ES-I3 (cell line): ENCODE data around the gene LRTM2.
"Not testable (repeated sequence)": the region's sequence is repeated elsewhere in the genome, so short reads cannot be mapped to it uniquely, and the experiment has no call there.

Source experiments
- H3K36me3 ChIP-seq: 2 replicates; pipeline ENCODE4 v1.6.1; 2013; ENCODE audit warnings: mild to moderate bottlenecking, low read length, control low read depth, moderate library complexity; ENCODE audit not compliant: insufficient read depth
- H3K4me1 ChIP-seq: 2 replicates; pipeline ENCODE4 v1.6.1; 2013; ENCODE audit warnings: mild to moderate bottlenecking, control low read depth, low read length; ENCODE audit not compliant: insufficient read depth
- H3K9ac ChIP-seq: 2 replicates; pipeline ENCODE4 v1.6.1; 2013; ENCODE audit warnings: low read depth, mild to moderate bottlenecking, low read length, moderate library complexity
- H3K9me3 ChIP-seq: 2 replicates; pipeline ENCODE4 v1.6.1; 2013; ENCODE audit warnings: mild to moderate bottlenecking, low read length, moderate library complexity; ENCODE audit not compliant: control insufficient read depth, insufficient read depth

LRTM2 gene

GRCh38 chr12:1812650-1813302, 7.6 kb upstream of the LRTM2 start:
- no peak overlapping the region for H3K9ac ChIP-seq
- no peaks in the 10 kb centered on the region for H3K4me1 ChIP-seq
- H3K9me3 ChIP-seq, result no peaks in the 10 kb centered on the region; the same call in 1 of the 2 replicates
- H3K36me3 ChIP-seq, result no peaks in the 10 kb centered on the region

- no peaks in the 10 kb centered on the region for H3K36me3 ChIP-seq
- no peak overlapping the region for H3K9ac ChIP-seq
- no peaks in the 10 kb centered on the region for H3K4me1 ChIP-seq
- no peaks in the 10 kb centered on the region; the same call in 1 of the 2 replicates for H3K9me3 ChIP-seq
These were observed 6.1 kb upstream of the LRTM2 start for GRCh38 chr12:1814266-1814665.

GRCh38 chr12:1815108-1815507, 5.3 kb upstream of the LRTM2 start:
- Histone ChIP-seq H3K4me1 (no peaks in the 10 kb centered on the region), H3K9me3 (no peaks in the 10 kb centered on the region; the same call in 1 of the 2 replicates), H3K36me3 (no peaks in the 10 kb centered on the region), H3K9ac (no peak overlapping the region)

GRCh38 chr12:1815814-1816729, 4.3 kb upstream of the LRTM2 start:
- Histone ChIP-seq H3K36me3 (no peaks in the 10 kb centered on the region), H3K9me3 (no peaks in the 10 kb centered on the region; the same call in 1 of the 2 replicates), H3K4me1 (no peaks in the 10 kb centered on the region), H3K9ac (no peak overlapping the region)

- Histone ChIP-seq H3K36me3 (no peaks in the 10 kb centered on the region), H3K9me3 (no peaks in the 10 kb centered on the region; the same call in 1 of the 2 replicates), H3K9ac (no peak overlapping the region), H3K4me1 (no peaks in the 10 kb centered on the region)
These were observed 3.5 kb upstream of the LRTM2 start for GRCh38 chr12:1816730-1817348.

- H3K36me3 ChIP-seq, H3K9ac ChIP-seq, H3K9me3 ChIP-seq, H3K4me1 ChIP-seq: not testable (repeated sequence)
These were observed 2.4 kb upstream of the LRTM2 start for GRCh38 chr12:1817928-1818327.

GRCh38 chr12:1819050-1819449, 1.3 kb upstream of the LRTM2 start:
- no peaks in the 10 kb centered on the region for H3K4me1 ChIP-seq
- H3K9me3 ChIP-seq, result no peaks in the 10 kb centered on the region; the same call in 1 of the 2 replicates
- no peaks in the 10 kb centered on the region for H3K36me3 ChIP-seq
- H3K9ac ChIP-seq, result no peak overlapping the region

- Histone ChIP-seq H3K9me3 (no peaks in the 10 kb centered on the region; the same call in 1 of the 2 replicates), H3K4me1 (no peaks in the 10 kb centered on the region), H3K9ac (no peak overlapping the region), H3K36me3 (no peaks in the 10 kb centered on the region)
These were observed 794 bp upstream of the LRTM2 start for GRCh38 chr12:1819571-1819970.

- H3K4me1 ChIP-seq, result no peaks in the 10 kb centered on the region
- H3K9me3 ChIP-seq, result no peaks in the 10 kb centered on the region; the same call in 1 of the 2 replicates
- H3K9ac ChIP-seq, result no peak overlapping the region
- no peaks in the 10 kb centered on the region for H3K36me3 ChIP-seq
These were observed 529 bp downstream of the LRTM2 start for GRCh38 chr12:1820896-1821291.

GRCh38 chr12:1821805-1822204, 1.4 kb downstream of the LRTM2 start:
- H3K36me3 ChIP-seq, result no peaks in the 10 kb centered on the region
- H3K9me3 ChIP-seq, result no peaks in the 10 kb centered on the region; the same call in 1 of the 2 replicates
- no peak overlapping the region for H3K9ac ChIP-seq
- no peaks in the 10 kb centered on the region for H3K4me1 ChIP-seq

GRCh38 chr12:1822699-1823098, 2.3 kb downstream of the LRTM2 start:
- Histone ChIP-seq H3K4me1 (no peaks in the 10 kb centered on the region), H3K9ac (no peak overlapping the region), H3K36me3 (no peaks in the 10 kb centered on the region), H3K9me3 (no peaks in the 10 kb centered on the region)

GRCh38 chr12:1823237-1823636, 2.9 kb downstream of the LRTM2 start:
- Histone ChIP-seq H3K9ac (no peak overlapping the region), H3K4me1 (no peaks in the 10 kb centered on the region), H3K9me3 (no peaks in the 10 kb centered on the region), H3K36me3 (no peaks in the 10 kb centered on the region)

- no peaks in the 10 kb centered on the region for H3K9me3 ChIP-seq
- H3K36me3 ChIP-seq, result no peaks in the 10 kb centered on the region
- no peak overlapping the region for H3K9ac ChIP-seq
- H3K4me1 ChIP-seq, result no peaks in the 10 kb centered on the region
These were observed 5.2 kb downstream of the LRTM2 start for GRCh38 chr12:1825382-1826102.

- no peaks in the 10 kb centered on the region for H3K36me3 ChIP-seq
- H3K9ac ChIP-seq, result no peak overlapping the region
These were observed 6.0 kb downstream of the LRTM2 start for GRCh38 chr12:1826401-1826800.

More at GRCh38 chr12:1826401-1826800, 6.0 kb downstream of the LRTM2 start:
- H3K9me3 ChIP-seq, result no peaks in the 10 kb centered on the region
- H3K4me1 ChIP-seq, result no peaks in the 10 kb centered on the region; the same call in 1 of the 2 replicates
